GM21515 (cell line): ENCODE results near the gene ARHGEF35.
"Not testable (repeated sequence)": the region's sequence is repeated elsewhere in the genome, so short reads cannot be mapped to it uniquely, and the experiment has no call there.

ENCODE experiments used
- ATAC-seq: cut with Tn5 transposase; IDR thresholded peaks from one replicate; pipeline ENCODE4 v1.9.1; 2021; ENCODE audit not compliant: unreplicated experiment

ARHGEF35 gene

DNA sequence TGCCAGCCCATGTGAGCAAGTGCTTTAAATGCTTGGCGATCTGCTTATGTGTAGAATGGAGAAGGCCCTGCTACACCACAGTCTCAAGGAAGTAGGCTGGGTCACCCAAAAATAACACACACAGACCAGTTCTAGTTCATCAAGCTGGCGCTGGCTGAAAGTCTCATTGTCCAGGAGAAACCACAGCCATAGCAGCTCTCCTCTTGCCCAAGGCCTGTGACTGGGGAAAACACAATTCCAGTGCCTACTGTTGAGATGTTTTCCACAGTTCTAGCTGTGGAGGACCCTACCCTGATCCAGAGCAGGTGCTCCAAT, 16.5 kb downstream of the ARHGEF35 start:
- ATAC-seq, result not testable (repeated sequence)

DNA sequence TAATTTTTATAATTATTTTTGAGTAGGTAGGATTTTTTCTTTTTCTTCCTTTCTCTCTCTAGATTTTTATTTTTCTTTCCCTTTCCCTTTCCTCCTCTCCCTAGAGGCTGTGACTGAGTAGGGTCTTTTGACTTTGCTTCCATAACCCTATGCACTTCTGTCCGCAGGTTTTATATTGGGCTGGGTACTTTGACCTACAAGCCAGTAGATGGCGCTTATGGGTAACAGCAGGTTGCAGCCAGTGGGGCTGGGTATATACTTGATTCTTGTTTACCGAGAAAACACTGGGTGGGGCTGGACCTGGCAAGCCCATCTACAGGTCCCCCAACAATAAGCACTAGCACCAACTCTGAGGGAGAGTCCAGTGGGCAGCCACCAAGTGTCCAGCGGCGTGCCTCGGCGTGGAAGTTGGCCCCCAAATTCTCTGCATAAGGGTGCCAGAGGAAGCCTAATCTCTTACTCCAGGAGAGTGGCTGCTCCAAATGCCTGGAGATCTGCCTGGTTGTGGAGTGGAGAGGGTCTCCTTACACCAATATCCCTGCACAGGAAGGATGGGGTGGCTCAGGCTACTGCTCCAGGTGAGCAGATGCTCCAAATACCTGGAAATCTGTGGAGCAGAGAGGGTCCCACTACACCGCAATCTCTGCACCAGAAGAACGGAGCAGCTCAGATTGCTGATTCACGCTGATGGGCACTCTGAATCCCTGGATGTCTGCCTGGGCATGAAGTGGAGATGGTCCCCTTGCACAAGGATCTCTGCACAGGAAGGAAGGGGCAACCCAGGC, 17.1 kb downstream of the ARHGEF35 start:
- peak; percentile 98 for ATAC-seq

DNA sequence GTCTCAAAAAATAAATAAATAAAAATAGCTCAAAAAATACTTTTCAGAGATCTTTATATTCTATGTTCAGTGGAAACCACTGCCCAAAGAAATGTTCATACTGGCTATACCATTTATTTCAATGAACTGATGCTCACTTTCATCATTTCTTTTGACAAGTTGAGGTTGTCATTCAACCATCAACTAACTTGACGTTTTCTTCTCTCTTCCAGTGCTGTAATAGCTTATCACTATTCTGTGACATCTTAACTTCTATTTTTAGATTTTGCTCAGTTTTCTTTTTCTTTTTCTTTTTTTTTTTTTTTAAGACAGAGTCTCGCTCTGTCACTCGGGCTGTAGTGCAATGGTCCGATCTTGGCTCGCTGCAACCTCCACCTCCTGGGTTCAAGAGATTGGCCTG, 21.0 kb downstream of the ARHGEF35 start:
- no peak for ATAC-seq

DNA sequence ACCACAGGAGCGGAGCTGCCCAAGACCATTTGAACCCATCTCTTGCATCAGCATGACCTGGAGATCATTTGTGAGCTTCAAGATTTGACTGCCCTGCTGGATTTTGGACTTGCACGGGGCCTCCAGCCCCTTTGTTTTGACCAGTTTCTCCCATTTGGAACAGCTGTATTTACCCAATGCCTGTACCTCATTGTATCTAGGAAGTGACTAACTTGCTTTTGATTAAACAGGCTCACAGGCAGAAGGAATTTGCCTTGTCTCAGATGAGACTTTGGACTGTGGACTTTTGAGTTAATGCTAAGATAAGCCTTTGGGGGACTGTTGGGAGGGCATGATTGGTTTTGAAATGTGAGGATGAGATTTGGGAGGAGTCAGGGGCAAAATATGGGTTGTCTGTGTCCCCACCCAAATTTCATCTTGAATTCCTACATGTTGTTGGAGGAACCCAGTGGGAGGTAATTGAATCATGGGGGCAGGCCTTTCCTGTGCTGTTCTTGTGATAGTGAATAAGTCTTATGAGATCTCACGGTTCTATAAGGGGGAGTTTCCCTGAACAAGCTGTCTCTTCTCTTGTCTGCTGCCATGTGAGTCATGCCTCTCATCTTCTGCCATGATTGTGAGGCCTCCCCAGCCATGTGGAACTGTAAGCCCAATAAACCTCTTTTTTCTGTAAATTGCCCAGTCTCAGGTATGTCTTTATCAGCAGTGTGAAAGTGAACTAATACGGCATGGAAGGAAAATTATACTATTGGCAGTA, 23.9 kb downstream of the ARHGEF35 start:
- ATAC-seq, result not testable (repeated sequence)

DNA sequence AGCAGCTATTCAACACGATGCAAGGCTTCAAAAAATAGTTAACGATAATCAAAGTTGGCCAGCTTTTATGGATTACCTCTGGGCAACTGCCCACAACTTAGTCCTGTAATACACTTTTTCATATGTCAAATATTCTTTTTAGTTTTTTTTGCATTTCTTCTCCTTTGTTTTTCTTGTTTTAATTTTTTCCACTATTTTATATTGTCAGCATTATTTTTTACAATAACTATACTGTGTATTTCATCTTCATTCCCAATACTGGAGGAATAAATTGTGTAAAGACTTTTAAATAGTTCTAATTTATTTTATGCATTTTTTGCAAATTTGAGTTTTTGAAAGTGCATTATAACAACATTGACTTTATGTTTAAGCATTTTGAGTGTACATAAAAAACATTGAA, 30.8 kb downstream of the ARHGEF35 start:
- ATAC-seq, result no peak

DNA sequence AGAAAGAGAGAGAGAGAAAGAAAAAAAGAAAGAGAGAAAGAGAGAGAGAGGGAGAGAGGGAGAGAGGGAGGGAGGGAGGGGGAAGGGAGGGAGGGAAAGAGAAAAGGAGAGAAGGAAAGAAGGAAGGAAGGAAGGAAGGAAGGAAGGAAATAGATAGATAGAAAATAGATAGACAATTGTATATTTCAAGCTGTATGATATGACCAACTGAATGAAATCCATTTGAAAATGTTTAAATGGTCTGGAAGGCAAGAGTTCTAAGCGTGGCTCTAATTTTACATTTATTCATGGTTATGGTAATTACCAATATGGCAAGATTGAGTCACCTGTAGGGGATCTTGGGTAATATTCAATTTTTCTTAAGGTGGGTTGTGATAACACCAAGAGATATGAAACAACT, 36.8 kb downstream of the ARHGEF35 start:
- no peak for ATAC-seq

DNA sequence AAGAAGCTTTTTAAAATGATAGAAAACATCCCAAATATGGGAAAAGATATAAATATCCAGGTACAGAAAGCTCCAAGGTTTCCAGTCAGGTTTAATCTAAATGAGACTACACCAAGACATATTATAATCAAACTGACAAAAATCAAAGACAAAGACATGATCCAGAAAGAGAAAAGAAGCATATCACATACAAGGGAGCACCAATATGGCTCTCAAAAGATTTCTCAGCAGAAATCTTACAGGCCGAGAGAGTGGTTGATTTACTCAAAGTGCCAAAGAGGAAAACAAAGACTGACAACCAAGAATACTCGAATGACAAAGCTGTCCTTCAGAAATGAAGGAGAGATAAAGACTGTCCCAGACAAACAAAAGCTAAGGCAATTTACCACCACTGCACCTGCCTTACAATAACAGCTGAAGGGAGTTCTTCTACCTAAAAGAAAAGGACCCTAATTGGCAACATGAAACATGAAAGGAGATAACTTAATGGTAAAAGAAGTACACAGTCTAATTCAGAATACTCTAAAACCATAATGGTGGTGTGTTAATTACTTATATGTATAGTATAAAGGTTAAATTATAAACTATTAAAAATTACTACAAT, 47.3 kb downstream of the ARHGEF35 start:
- no peak for ATAC-seq

DNA sequence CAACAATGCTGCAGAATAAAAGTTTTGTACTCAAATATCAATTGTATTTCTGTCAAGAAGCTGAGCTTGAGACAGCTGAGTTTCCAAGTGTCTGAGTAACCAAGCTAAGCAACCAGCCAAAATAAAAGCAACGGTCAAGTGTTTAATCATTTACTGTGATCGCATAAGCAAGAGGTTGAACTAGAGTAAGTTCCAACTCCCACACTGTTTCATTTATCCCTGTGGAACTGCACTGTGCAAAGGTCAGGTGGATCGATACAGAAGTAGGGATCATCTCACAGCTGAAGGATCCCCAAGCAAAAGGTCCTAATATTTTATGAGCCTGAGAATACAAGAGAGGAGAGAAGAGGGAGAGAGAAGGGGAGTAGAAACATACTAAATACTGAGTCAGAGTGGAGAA, 51.2 kb downstream of the ARHGEF35 start:
- ATAC-seq, result no peak

DNA sequence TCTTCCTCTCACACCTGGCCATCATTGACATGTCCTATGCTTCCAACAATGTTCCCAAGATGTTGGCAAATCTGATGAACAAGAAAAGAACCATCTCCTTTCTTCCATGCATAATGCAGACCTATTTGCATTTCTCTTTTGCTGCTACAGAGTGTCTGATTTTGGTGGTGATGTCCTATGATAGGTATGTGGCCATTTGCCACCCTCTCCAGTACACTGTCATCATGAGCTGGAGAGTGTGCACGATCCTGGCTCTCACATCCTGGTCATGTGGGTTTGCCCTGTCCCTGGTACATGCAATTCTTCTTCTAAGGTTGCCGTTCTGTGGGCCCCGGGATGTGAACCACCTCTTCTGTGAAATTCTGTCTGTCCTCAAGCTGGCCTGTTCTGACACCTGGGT, 53.4 kb downstream of the ARHGEF35 start:
- no peak for ATAC-seq

DNA sequence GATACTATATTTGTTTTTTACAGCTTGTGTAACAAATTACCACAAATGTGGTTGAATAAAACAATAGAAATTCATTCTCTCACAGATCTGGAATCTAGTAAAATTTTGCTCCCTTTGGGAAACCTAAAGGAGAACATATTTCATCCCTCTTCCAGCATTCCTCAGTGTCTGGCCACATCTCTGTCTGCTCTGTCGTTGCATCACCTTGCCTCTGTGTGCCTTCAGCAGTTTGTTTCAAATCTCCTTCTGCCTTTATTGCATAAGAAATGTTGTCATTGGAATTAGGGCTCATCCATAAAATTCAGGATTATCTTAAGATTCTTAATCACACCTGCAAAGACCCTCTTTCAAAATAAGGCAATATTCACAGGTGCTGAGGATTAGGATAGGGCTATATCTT, 58.1 kb downstream of the ARHGEF35 start:
- no peak for ATAC-seq
